Immature natural killer cell (primary cell): Measurements from ENCODE around the gene PLA2G1B. TPM values are rescaled to one million over a fixed set of nuclear protein-coding genes. Genes with fewer than 3 reads are reported as not detected.
"Not testable (repeated sequence)": the region's sequence is repeated elsewhere in the genome, so short reads cannot be mapped to it uniquely, and the experiment has no call there.

Experiments
- DNase-seq, 3 donors: peaks; one replicate each; pipeline ENCODE4 v3.0.0; 2022; ENCODE audit warnings: mixed read lengths in 1 of 3
- H3K27ac Mint-ChIP-seq, 6 donors: one replicate each; pipeline ENCODE4 v1.8.0; 2020; ENCODE audit warnings: mixed read lengths in 6 of 6, mild to moderate bottlenecking in 5 of 6, inconsistent platforms in 4 of 6, moderate library complexity in 3 of 6
- H3K27me3 Mint-ChIP-seq, 3 donors: one replicate each; pipeline ENCODE4 v1.8.0; 2020 to 2021; ENCODE audit warnings: low read depth in 3 of 3, mild to moderate bottlenecking in 3 of 3, mixed read lengths in 3 of 3, moderate library complexity in 3 of 3, inconsistent platforms in 1 of 3
- H3K36me3 Mint-ChIP-seq, 3 donors: one replicate each; pipeline ENCODE4 v1.8.0; 2020; ENCODE audit warnings: mixed read lengths in 3 of 3, inconsistent platforms in 2 of 3, mild to moderate bottlenecking in 2 of 3
- H3K4me1 Mint-ChIP-seq, 2 donors: one replicate each; pipeline ENCODE4 v1.8.0; 2020; ENCODE audit warnings: inconsistent platforms in 2 of 2, mild to moderate bottlenecking in 2 of 2, mixed read lengths in 2 of 2, moderate library complexity in 1 of 2
- H3K4me3 Mint-ChIP-seq, 5 donors: one replicate each; pipeline ENCODE4 v1.8.0; 2020; ENCODE audit warnings: mild to moderate bottlenecking in 5 of 5, mixed read lengths in 5 of 5, inconsistent platforms in 3 of 5, moderate library complexity in 3 of 5
- H3K9me3 Mint-ChIP-seq, 6 donors: one replicate each; pipeline ENCODE4 v1.8.0; 2020; ENCODE audit warnings: mild to moderate bottlenecking in 6 of 6, mixed read lengths in 6 of 6, inconsistent platforms in 4 of 6, moderate library complexity in 3 of 6
- polyA plus RNA-seq, 3 donors: library from polyadenylated mRNA; unstranded; fragments of 300-500 nt; fragmentation: Illumina TruSeq; gene quantifications; one replicate each; pipeline ENCODE4 v1.2.3, GENCODE V29; 2021

The PLA2G1B gene
- polyA plus RNA-seq, 3 donors from 2014 or later, result 0.76 TPM; not detected in 2

- Mint-ChIP-seq H3K4me3 (no peak overlapping the region), H3K9me3 (no peaks in the 10 kb centered on the region), H3K36me3 (no peaks in the 10 kb centered on the region), H3K4me1 (no peaks in the 10 kb centered on the region), H3K27ac (no peak overlapping the region), H3K27me3 (peaks cover 1 to 7% (median 6%) of the 10 kb centered on the region in 3 donors)
- no peak for DNase-seq
Measured at GRCh38 chr12:120350576-120351350, 23.2 kb upstream of the PLA2G1B start.

GRCh38 chr12:120347766-120348165 is 20.2 kb upstream of the PLA2G1B start:
- DNase-seq, result no peak
- no peak overlapping the region for H3K4me3 Mint-ChIP-seq
- H3K27me3 Mint-ChIP-seq, result peaks cover 1 to 4% (median 4%) of the 10 kb centered on the region in 3 donors
- no peaks in the 10 kb centered on the region for H3K9me3 Mint-ChIP-seq
- H3K36me3 Mint-ChIP-seq, result no peaks in the 10 kb centered on the region
- H3K27ac Mint-ChIP-seq, result no peak overlapping the region
- no peaks in the 10 kb centered on the region for H3K4me1 Mint-ChIP-seq

- no peaks in the 10 kb centered on the region for H3K4me1 Mint-ChIP-seq
- H3K36me3 Mint-ChIP-seq, result no peaks in the 10 kb centered on the region
- no peaks in the 10 kb centered on the region for H3K9me3 Mint-ChIP-seq
- H3K27ac Mint-ChIP-seq, result no peak overlapping the region
- no peak overlapping the region for H3K4me3 Mint-ChIP-seq
- no peak for DNase-seq
- peaks cover 1 to 2% (median 2%) of the 10 kb centered on the region in 3 donors for H3K27me3 Mint-ChIP-seq
Measured at GRCh38 chr12:120346681-120347080, 19.1 kb upstream of the PLA2G1B start.

- H3K27ac Mint-ChIP-seq, result no peak overlapping the region
- no peaks in the 10 kb centered on the region for H3K4me1 Mint-ChIP-seq
- no peaks in the 10 kb centered on the region for H3K36me3 Mint-ChIP-seq
- H3K4me3 Mint-ChIP-seq, result no peak overlapping the region
- H3K9me3 Mint-ChIP-seq, result no peaks in the 10 kb centered on the region
- peaks cover 0 to 2% (median 2%) of the 10 kb centered on the region in 3 donors for H3K27me3 Mint-ChIP-seq
- no peak for DNase-seq
Measured at GRCh38 chr12:120346031-120346430, 18.5 kb upstream of the PLA2G1B start.

- Mint-ChIP-seq H3K9me3 (peaks cover 0 to under 1% (median 0%) of the 10 kb centered on the region in 6 donors), H3K4me3 (no peak overlapping the region), H3K36me3 (no peaks in the 10 kb centered on the region), H3K27ac (peak overlapping the region in 1 of 6 donors; percentile 17), H3K27me3 (peaks cover 2 to 5% (median 3%) of the 10 kb centered on the region in 3 donors), H3K4me1 (no peaks in the 10 kb centered on the region)
- DNase-seq, result no peak
Measured at GRCh38 chr12:120343692-120344091, 16.1 kb upstream of the PLA2G1B start.

GRCh38 chr12:120343039-120343537 is 15.5 kb upstream of the PLA2G1B start:
- H3K27me3 Mint-ChIP-seq, result peaks cover 1 to 5% (median 3%) of the 10 kb centered on the region in 3 donors
- H3K27ac Mint-ChIP-seq, result no peak overlapping the region
- no peak overlapping the region for H3K4me3 Mint-ChIP-seq
- no peaks in the 10 kb centered on the region for H3K36me3 Mint-ChIP-seq
- H3K4me1 Mint-ChIP-seq, result no peaks in the 10 kb centered on the region
- H3K9me3 Mint-ChIP-seq, result peaks cover 0 to 2% (median under 1%) of the 10 kb centered on the region in 6 donors
- no peak for DNase-seq

GRCh38 chr12:120342175-120343038 is 14.8 kb upstream of the PLA2G1B start:
- DNase-seq, result no peak
- Mint-ChIP-seq H3K4me3 (no peak overlapping the region), H3K4me1 (no peaks in the 10 kb centered on the region), H3K36me3 (peaks cover 0 to 4% (median 0%) of the 10 kb centered on the region in 3 donors), H3K27ac (no peak overlapping the region), H3K9me3 (peaks cover 0 to 8% (median 4%) of the 10 kb centered on the region in 6 donors), H3K27me3 (peaks cover 0 to 5% (median 3%) of the 10 kb centered on the region in 3 donors)

GRCh38 chr12:120339256-120339655 is 11.7 kb upstream of the PLA2G1B start:
- H3K4me1 Mint-ChIP-seq, result no peaks in the 10 kb centered on the region
- H3K36me3 Mint-ChIP-seq, result peaks cover 0 to 5% (median 0%) of the 10 kb centered on the region in 3 donors
- no peak overlapping the region for H3K27ac Mint-ChIP-seq
- peaks cover 0 to 10% (median 6%) of the 10 kb centered on the region in 6 donors for H3K9me3 Mint-ChIP-seq
- DNase-seq, result no peak
- H3K27me3 Mint-ChIP-seq, result peaks cover 0 to 6% (median 3%) of the 10 kb centered on the region in 3 donors
- no peak overlapping the region for H3K4me3 Mint-ChIP-seq

GRCh38 chr12:120337730-120338129 is 10.2 kb upstream of the PLA2G1B start:
- Mint-ChIP-seq H3K27ac (no peak overlapping the region), H3K4me1 (no peaks in the 10 kb centered on the region), H3K27me3 (peaks cover 0 to 6% (median 3%) of the 10 kb centered on the region in 3 donors), H3K4me3 (no peak overlapping the region), H3K36me3 (peaks cover 0 to 5% (median 0%) of the 10 kb centered on the region in 3 donors), H3K9me3 (peaks cover 0 to 10% (median 6%) of the 10 kb centered on the region in 6 donors)
- DNase-seq, result no peak

- not testable (repeated sequence) for H3K27ac Mint-ChIP-seq, H3K36me3 Mint-ChIP-seq, H3K4me3 Mint-ChIP-seq, H3K27me3 Mint-ChIP-seq, H3K9me3 Mint-ChIP-seq, H3K4me1 Mint-ChIP-seq, DNase-seq
Measured at GRCh38 chr12:120336392-120336791, 8.8 kb upstream of the PLA2G1B start.

GRCh38 chr12:120335447-120335846 is 7.9 kb upstream of the PLA2G1B start:
- not testable (repeated sequence) for H3K36me3 Mint-ChIP-seq, H3K27me3 Mint-ChIP-seq, H3K27ac Mint-ChIP-seq, H3K4me3 Mint-ChIP-seq, H3K4me1 Mint-ChIP-seq, H3K9me3 Mint-ChIP-seq
- peak in 2 of 3 donors; percentile 10 to 30 for DNase-seq

GRCh38 chr12:120332523-120332922 is 4.9 kb upstream of the PLA2G1B start:
- Mint-ChIP-seq H3K9me3 (peaks cover 0 to 3% (median 2%) of the 10 kb centered on the region in 6 donors), H3K27ac (no peak overlapping the region), H3K27me3 (peaks cover 0 to 6% (median 2%) of the 10 kb centered on the region in 3 donors), H3K4me3 (no peak overlapping the region), H3K36me3 (peaks cover 0 to 2% (median 0%) of the 10 kb centered on the region in 3 donors), H3K4me1 (no peaks in the 10 kb centered on the region)
- DNase-seq, result no peak

- Mint-ChIP-seq H3K27me3 (peaks cover 0 to 6% (median 2%) of the 10 kb centered on the region in 3 donors), H3K4me1 (no peaks in the 10 kb centered on the region), H3K36me3 (no peaks in the 10 kb centered on the region), H3K9me3 (peaks cover 0 to 3% (median 0%) of the 10 kb centered on the region in 6 donors), H3K27ac (no peak overlapping the region), H3K4me3 (no peak overlapping the region)
- no peak for DNase-seq
Measured at GRCh38 chr12:120332041-120332440, 4.5 kb upstream of the PLA2G1B start.

GRCh38 chr12:120331390-120331789 is 3.8 kb upstream of the PLA2G1B start:
- Mint-ChIP-seq H3K27ac (no peak overlapping the region), H3K4me3 (no peak overlapping the region), H3K27me3 (peaks cover 0 to 6% (median 2%) of the 10 kb centered on the region in 3 donors), H3K36me3 (no peaks in the 10 kb centered on the region), H3K9me3 (no peaks in the 10 kb centered on the region), H3K4me1 (no peaks in the 10 kb centered on the region)
- DNase-seq, result no peak
